NCI-H526 (cell line): ENCODE measurements around the gene PLA2G2D.

Experiments used
- DNase-seq, 2 experiments: peaks; one replicate each; lab custom pipeline; 2025; lab: John Stamatoyannopoulos, UW

PLA2G2D gene, protein sequence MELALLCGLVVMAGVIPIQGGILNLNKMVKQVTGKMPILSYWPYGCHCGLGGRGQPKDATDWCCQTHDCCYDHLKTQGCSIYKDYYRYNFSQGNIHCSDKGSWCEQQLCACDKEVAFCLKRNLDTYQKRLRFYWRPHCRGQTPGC

DNA sequence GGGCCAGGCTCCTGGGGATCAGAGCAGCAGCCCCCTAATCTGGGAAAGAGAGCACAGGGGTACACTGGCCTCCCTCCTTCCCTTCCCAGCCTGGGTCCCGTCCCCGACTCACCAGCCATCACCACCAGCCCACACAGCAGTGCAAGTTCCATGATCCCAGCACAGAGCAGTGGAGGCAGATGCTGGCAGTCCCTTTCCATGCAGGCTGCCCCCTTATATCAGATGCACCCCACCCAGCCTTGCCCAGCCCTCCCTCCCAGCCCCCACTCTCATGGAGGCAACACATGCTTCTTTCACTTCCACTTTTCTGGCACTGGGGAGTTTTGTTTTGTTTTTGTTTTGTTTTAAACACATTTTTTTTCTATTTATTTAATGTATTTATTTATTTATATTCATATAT, at the start of gene PLA2G2D:
PLA2G2D (minus strand) TSS at position 190 of the 400 bp plus-strand sequence; CDS start at position 152, 38 bp downstream.
- no peak for DNase-seq

DNA sequence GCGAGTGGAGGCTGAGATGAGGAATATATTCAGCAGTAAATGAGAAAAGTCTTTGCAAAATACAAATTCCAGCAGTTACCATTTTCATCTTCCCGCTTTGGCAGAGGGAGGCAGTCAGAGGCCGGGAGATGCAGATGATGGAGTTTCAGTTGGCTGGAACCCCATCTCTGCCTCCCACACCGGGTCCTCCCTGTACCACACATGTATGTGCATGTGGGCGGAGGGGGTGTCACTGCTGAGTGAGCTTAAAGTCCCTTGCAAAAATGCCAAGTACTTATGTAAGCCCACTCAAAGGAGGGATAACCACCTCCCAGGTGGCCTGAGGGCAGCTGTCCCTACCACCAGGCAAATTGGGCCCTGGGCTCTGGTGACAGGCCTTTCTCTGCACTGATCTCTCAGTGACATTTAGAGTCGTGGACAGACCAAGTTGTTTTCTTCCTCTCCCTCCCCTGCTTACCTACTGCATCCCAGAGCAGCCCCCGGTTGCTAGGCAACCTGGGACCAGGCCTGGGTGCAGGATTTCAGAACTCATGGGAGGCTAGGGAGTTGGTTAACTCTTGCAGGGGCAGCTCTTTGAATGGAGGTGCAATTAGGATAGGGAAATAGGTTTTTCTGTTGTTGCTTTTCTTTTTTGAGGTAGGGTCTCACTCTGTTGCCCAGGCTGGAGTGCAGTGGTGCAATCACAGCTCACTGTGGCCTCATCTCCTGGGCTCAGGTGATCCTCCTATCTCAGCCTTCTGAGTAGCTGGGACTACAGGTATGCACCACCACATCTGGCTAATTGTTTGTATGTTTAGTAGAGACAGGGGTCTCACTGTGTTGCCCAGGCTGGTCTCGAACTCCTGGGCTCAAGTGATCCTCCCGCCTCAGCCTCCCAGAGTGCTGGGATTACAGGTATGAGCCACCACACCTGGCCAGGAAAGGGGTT, 49.5 kb upstream of the PLA2G2D start:
- DNase-seq, result no peak

DNA sequence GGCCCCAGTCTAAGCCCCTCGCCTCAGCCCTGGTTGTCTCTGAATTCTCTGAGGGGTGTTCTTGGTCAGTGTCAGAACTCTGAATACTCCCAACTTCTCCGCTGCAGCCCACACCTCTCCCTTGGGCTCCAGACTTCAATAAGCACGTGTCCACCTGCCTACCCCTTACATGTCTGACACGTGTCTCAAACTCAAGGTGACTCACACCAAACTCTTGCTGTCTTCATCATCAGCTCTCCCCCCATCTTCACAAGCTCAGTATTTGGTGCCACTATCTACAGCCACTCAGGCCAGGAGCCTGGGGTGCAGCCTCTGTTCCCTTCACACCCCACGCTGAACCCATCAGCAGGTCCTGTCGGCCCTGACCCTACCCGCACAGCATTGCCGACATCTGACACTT, 47.8 kb upstream of the PLA2G2D start:
- no peak for DNase-seq

DNA sequence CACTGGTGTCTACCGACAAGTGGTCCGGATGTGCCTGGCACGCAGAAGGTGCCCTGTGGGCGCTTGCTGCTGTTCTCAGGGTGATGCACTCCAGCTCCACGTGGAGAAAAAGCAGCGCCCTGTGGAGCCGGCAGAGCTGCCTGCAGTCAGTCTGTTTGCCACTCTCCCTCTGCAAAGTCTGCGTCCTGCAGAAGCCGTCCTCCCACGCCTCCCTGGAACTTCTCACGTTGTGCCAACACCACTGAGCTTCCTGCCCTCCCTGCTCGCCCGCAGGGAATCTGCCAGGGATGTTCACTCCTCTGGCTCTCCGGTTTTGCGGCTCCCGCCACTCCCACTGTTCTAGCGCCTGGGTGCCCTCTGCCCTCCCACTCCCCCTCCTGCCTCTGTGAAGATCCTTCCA, 46.7 kb upstream of the PLA2G2D start:
- DNase-seq, result no peak

DNA sequence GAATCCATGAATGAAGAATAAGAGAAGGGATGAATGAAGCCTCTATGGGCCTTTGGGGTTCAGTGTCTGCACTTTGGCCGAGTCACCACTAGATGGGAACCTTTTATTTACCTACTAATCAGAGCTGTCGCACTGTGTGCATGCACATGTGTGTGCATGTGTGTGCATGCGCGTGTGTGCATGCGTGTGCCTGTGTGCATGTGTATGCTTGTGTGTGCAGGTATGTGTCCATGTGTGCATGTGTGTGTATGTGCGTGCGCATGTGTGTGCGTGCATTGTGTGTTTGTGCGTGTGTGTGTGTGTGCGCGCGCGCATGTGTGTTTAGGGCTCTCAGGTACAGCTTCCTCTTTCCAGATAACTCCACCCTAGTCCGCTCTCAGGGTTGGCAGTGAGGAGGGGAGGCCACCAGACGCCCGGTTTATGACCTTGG, 46.2 kb upstream of the PLA2G2D start:
- peak in 1 of 2 experiments; percentile 40 for DNase-seq

DNA sequence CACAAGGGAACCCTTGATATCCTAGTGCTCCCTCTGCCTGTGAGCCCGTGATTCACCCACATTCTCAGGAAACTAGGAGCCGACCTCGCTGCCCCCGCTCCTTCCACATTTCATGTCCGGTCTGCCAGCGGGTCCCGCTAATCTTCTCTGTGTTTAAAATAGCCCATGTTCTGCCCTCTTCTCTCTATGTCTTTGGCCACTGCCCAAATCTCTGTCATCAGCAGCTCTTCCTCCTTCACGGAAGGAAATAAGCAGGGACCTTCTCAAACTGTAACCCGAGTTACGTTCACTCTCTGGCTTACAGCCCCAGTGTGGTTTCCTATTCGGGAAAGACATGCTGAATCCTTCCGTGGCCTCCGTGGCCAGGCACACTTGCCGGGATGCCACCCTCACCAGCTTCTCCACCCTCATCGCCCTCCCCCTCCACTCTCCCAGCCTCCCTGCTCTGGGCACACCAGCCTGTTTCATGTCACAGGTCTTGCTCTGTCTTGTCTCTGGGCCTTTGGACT, 45.4 kb upstream of the PLA2G2D start:
- DNase-seq, result no peak

DNA sequence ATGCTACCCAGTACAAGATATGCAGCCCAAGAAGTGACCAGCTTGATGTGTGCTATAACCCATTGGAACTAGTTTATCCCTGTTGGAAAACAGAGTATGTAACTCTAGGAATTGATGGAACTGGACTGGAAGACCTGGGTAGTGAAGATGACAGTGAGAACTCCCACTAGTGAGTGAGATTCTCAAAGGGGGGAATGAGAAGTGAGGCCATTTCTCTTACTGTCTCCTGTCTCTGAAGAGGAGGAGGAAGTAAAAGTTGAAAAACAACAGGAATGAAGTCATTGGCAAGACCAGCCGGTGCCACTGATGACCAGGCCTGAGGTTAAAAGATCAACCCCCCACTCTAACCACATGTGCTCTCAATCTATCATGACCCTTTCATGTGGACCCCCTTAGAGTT, 40.7 kb upstream of the PLA2G2D start:
- no peak for DNase-seq

DNA sequence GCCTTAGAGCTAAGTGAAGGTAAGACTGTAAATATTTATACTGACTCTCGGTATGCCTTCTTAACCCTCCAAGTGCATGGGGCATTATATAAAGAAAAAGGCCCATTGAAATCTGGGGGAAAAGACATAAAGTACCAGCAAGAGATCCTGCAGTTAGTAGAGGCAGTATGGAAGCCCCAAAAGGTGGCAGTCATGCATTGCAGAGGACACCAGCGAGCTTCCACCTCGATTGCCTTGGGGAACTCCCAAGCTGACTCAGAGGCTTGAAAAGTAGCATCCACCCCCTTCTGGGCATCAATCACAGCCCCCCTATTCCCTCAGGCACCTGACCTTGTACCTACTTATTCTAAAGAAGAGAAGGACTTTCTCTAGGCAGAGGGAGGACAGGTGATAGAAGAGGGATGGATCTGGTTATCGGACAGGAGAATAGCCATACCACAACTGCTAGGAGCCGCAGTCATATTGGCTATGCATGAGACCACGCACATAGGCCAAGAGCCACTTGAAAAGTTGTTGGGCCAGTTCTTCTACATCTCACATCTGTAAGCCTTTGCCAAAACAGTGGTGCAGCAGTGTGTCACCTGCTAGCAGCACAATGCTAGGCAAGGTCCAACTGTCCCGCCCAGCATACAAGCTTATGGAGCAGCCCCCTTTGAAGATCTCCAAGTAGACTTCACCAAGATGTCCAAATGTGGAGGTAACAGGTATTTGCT, 39.2 kb upstream of the PLA2G2D start:
- DNase-seq, result no peak

DNA sequence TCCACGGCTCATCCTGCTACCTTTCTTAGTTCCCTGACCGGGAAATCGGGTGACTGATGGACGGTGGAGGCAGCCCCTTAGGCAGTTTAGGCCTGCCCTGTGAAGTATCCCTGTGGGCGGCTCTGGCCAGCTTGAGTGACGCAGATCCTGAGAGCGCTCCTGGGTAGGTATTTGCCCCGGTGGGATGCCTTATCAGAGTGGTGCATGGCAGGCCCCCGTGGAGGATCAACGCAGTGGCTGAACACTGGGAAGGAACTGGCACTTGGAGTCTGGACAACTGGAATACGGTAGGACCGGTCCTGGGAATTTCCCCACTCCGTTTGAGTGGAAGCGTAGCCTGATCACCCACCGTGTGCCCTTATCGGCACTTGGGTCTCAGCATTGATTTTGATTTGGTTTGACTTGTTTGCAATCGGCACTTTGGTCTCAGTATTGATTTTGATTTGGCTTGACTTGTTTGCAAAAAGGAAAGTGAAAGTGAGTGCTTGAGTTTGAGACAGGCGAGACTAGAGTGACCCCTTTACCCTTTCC, 35.0 kb upstream of the PLA2G2D start:
- no peak for DNase-seq

DNA sequence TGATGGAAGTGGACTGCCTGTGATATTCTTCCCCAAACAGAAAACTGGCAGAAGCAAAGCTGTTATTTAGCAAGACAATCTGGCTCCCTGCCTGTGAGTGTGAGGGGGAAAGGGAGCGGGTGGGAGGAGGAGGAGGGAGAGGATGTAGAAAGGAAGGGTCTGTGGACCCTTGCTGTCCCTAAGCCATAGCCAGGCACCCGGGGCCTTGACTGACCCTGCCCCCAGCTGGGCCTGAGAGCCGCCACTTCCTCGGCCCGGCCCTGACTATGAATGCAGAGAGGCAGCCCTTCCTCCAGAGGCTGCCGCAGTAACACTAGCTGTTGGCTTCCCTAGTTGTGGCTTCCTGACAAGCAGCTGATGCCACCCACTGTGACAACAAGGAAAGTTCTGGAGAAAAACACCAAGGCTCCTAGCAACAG, 33.7 kb upstream of the PLA2G2D start:
- DNase-seq, result no peak

DNA sequence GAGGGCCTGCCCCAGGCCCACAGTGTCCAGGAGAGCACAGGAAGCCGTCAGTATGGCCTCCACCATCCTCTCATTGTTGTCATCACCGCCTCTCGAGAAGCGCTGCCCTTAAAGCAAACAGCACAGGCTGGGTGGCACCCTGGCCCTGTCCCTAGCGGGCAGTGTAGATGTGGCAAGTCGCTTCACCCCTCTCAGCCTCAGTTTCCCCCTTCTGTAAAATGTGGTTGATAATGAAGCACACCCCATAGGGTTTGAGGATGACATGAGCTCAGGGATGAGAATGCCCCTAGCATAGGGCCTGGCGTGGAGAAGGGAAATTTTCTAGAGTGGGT, 33.2 kb upstream of the PLA2G2D start:
- DNase-seq, result no peak

DNA sequence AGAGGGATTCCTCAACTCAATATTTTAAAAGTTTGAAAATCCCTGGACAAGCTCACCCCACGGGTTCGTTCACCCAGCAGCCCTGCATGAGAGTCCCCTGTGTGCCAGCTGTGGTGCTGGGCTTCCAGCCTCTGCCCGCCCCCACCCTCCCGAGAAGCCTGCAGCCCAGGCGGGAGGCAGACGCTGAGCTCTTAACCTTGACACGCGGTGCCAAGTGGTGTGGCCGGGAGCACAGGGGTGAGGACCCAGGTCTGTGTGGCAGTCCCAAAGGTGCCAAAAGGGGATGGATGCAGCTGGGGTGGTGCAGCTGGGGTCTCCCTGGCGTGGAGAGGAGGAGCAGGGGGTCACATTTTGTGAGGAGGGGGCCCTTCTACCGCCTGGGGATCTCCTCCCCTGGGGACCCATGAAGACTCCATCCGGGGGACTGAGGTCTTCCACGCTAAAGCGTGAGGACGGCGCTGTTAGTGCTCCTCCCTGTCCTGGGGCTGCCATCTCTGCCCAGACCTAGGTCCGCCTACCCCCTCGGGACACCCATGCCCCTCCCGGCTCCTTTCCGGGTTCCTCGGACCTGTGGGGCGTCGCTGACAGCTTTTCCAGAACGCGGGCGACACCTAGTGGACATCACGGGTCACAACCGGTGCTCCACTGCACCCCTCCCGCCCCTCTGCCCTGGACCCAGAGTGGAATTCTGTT, 32.7 kb upstream of the PLA2G2D start:
- DNase-seq, result peak; percentile 34 to 72

DNA sequence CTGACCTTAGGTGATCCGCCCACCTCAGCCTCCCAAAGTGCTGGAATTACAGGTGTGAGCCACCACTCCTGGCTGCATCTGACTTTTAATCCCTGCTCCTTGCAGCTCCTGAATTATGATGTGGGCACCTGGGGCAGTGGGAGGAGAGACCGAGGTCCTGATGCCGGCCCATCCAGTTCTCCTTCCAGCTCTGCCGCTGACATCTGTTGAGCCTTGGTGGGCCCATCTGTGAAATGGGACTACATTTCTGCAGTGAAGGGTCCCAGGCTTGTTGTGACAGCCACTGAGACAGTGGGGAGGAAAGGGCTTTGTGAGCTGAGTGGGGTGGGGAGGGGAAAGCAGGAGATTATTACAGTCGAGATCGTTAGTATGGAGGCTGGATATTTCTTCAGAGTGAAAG, 31.6 kb upstream of the PLA2G2D start:
- DNase-seq, result no peak

DNA sequence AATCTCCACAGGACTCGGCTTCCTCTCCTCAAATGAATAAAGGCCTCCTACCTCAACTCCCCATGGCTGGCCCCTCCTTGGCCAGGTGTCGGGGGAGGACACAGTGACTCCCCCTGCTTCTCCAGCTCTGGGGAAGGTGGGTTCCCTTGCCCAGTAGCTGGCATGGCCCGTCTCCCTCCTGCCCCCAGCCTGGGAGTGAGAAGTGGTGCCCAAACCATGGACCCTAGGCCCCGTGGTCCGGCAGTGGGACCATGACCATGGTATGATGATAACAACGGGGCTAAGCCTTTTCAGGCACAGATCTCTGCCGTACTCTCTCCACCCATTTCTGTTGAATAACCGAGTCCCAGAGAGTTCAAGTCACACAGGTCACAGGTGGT, 31.0 kb upstream of the PLA2G2D start:
- no peak for DNase-seq

DNA sequence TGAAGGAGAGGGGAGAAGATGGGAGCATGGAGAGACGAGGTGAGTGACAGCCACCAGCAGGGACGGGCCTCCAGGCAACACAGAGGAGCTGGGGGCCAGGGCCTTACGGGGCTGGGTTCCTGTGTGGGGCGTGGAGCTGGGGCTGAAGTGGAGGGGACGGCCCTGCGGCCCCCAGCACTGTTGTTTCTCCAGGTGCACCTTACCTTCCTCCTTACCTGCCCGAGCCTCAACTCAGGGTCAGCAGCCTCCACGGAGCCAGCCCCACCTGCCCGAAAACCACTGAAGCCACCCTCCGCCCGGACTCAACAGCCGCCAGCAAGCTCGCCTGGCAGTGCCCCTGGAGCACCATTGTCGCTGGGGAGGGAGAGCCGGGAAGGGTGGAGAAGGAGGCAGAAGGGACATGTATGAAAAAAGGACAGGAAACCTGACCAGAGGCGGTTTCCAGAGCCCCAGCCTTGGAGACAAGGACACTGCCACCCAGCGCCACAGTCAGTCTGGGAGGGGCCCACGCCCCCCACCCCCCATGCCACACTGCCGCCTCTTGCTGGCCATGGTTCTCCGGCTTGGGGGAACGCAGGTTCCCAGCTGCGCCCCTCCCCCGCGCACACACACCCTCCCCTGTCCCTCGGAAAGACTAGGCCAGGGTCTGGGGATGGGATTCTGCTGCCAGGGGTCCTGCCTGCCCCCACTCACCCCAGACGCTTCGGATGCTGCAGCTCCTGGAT, 30.4 kb upstream of the PLA2G2D start:
- DNase-seq, result no peak

DNA sequence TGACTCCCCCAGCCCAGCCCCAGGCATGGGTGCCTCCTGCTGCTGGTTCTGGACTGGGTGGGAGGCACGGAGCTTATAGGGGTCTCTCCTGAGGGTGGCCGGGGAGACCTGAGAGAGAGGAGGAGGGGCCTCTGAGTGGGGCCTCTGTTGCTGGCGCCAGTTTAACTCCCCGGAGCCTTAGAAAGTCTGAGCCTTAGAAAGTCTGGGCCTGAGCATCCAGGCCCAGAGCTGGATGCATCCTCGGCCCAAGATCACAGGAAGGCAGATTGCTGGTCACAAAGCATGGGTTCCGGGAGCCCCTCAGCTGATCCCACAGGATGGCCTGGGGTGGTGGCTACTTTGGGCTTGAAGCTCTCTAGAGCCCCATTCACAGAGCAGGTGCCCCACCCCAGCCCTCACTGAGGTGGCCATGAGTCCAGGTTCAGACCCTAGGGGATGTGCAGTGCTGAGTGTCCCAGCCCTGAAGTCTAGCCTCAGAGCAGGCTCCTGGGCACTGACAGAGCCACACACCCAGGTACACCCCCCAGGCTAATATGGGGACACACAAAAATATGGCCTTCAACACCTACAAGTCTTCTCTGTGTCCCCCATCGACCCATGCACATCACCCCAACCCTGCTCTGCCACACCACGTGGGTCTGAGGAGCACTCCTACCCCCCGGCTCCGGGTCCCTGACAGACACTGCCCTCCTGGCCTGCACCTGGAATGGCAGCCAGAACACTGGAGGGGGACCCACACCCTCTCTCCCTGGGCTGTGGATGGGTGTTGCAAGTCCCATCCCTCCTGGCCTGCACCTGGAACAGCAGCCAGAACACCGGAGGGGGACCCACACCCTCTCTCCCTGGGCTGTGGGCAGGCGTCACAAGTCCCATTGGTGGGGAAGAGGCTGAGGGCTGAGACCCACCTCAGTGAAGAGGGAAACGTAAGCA, 29.5 kb upstream of the PLA2G2D start:
- no peak for DNase-seq

DNA sequence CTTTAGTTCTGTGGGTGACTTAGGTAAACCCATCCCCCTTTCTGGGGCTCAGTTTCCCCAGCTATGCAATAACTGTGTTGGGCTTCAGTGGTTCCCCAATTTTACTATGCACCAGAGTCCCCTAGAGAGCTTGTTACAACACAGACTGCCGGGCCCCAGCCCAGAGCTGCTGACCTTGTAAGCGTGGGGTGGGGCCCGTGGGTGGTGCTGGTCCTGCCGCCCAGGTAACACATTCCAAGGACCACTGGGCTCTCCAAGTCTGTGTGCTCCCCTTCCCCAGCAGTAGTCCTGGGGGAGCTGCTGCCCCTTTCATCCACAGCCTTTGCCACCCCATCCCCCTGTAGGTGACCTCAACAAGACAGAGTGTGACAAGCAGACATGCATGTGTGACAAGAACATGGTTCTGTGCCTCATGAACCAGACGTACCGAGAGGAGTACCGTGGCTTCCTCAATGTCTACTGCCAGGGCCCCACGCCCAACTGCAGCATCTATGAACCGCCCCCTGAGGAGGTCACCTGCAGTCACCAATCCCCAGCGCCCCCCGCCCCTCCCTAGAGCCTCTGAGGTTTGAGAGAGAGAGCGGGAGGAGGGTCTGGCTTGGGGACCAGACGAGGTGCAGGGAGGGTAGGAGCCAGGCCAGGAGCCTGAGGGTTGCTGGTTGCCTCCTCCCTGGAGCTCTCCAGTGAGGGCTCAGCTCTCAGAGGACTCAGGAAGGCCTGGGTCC, 28.7 kb upstream of the PLA2G2D start:
- no peak for DNase-seq

DNA sequence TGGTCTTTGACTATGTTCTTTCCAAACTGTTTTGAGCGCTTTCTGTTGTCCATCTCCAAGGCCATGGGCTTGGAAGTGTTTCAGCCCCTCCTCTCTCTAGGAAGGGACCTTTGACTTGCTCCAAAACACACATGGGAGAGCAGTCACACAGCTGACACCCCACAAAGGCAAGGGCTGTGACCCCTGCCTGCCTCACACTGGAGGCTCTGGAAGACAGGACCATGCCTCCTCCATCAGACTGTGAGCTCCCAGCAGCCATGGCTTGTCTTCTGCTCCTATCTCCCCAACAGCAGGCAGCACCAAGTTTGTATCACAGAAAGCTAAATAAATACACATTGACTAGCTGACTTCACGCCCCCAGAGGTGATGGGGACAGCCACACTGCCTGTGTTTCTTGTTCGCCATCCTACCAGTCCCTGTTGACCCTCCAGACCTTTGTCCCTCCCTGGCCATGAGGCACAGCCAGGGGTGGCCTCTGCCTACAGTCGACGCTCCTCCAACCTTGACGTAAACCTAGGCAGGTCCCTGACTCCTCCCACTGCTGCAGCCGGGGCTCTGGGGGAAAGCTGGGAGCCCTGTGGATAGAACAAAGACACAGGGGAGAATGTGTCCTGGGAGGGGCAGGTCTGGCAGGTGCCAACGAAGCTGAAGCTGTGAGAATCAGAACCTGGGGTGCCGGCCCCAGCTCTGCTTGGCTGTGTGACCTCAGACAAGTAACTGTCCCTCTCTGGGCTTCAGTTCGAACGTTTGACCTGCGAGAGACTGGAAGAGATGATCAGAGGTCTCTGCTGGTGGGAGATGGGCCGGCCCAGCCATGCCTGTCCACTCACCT, 24.6 kb upstream of the PLA2G2D start:
- no peak for DNase-seq

DNA sequence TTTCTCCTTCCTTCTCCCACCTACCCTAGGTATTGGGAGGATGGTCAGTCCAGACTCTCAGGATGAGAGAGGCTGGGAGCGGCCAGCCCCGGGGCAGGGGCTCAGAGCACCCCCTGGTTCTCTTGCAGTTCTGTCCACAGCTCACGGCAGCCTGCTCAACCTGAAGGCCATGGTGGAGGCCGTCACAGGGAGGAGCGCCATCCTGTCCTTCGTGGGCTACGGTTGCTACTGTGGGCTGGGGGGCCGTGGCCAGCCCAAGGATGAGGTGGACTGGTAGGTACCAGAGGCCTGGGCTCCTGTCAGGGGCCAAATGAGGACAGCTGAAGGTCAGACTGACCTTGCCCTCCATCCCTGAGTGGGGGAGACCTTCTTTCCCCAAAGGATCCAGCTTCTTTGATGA, 24.0 kb upstream of the PLA2G2D start:
- no peak for DNase-seq
